Aorta (tissue), 5 donors: ENCODE measurements around the gene TMEM178B. TPM values are rescaled to one million over a fixed set of nuclear protein-coding genes. Genes with fewer than 3 reads are reported as not detected.

Source experiments
- ATAC-seq: fragments of 200-7000 bp; cut with Tn5 transposase; one replicate; pipeline ENCODE4 v1.9.1; 2022; ENCODE audit warnings: moderate library complexity; ENCODE audit not compliant: low FRiP score
- DNase-seq, 2 donors: peaks; one replicate each; pipeline ENCODE4 v3.0.0-alpha.2; 2020
- H3K27ac ChIP-seq, 2 donors: one replicate each; pipeline ENCODE4 v1.5.1; 2013; ENCODE audit warnings: low read length in 2 of 2, mild to moderate bottlenecking in 2 of 2, moderate library complexity in 2 of 2, control low read depth in 1 of 2, inconsistent platforms in 1 of 2, low read depth in 1 of 2
- H3K27me3 ChIP-seq, 2 donors: one replicate each; pipeline ENCODE4 v1.6.1; 2013; ENCODE audit warnings: control low read depth in 1 of 2, low read length in 1 of 2, mild to moderate bottlenecking in 1 of 2, moderate library complexity in 1 of 2; ENCODE audit not compliant: insufficient read depth in 2 of 2, control insufficient read depth in 1 of 2
- H3K36me3 ChIP-seq, 2 donors: one replicate each; pipeline ENCODE4 v1.6.1; 2013; ENCODE audit warnings: control low read depth in 1 of 2, low read length in 1 of 2, mild to moderate bottlenecking in 1 of 2; ENCODE audit not compliant: insufficient read depth in 2 of 2, control insufficient read depth in 1 of 2
- H3K4me1 ChIP-seq, 2 donors: one replicate each; pipeline ENCODE4 v1.6.1; 2013; ENCODE audit warnings: low read length in 2 of 2, control low read depth in 1 of 2, mild to moderate bottlenecking in 1 of 2, moderate library complexity in 1 of 2; ENCODE audit not compliant: insufficient read depth in 2 of 2, control insufficient read depth in 1 of 2
- H3K4me3 ChIP-seq, 2 donors: one replicate each; pipeline ENCODE4 v1.5.1; 2013; ENCODE audit warnings: low read length in 2 of 2, control low read depth in 1 of 2, mild to moderate bottlenecking in 1 of 2
- H3K9me3 ChIP-seq: one replicate; pipeline ENCODE4 v1.6.1; 2013; ENCODE audit warnings: mild to moderate bottlenecking, low read length; ENCODE audit not compliant: control insufficient read depth
- WGBS, 2 donors: extraction: QIAGEN DNeasy Blood & Tissue Kit; methylation state at CpG; one replicate each; pipeline ENCODE4 v1.1.7; 2013; 5-methylcytosine and 5-hydroxymethylcytosine counted together
- intact Hi-C, 2 donors: fragments of 100-400 bp; cut with DNase I; formaldehyde crosslinking; loops; one replicate each; pipeline versions ENCODE4 v1.14.2 to v1.15.0; 2022
- polyA plus RNA-seq, 2 donors: library from polyadenylated mRNA; stranded (reverse); fragments of 200-250 nt; gene quantifications; one replicate each; pipeline ENCODE4 v1.2.3, GENCODE V29; 2013
- total RNA-seq, 2 donors: library from RNA; stranded (reverse); fragmentation: NEBNext Ultra II Directional; extraction: Animal tissue kit (Norgen Biotek cat#: 25700); gene quantifications; one replicate each; pipeline ENCODE4 v1.2.1, GENCODE V29; 2021
- donor health status: healthy with polysubstance abuse.
- donor health status: Bipolar disorder and iron deficiency.
- donor health status: DM: no; HTN: no; CAD: no.
- donor health status: DM: no; HTN: no; CAD: no.
- donor health status: DM: yes; HTN: yes; CAD: no.

TMEM178B gene
- total and polyA plus RNA-seq, 4 donors = 0.05 to 0.42 (median 0.19) TPM

DNA sequence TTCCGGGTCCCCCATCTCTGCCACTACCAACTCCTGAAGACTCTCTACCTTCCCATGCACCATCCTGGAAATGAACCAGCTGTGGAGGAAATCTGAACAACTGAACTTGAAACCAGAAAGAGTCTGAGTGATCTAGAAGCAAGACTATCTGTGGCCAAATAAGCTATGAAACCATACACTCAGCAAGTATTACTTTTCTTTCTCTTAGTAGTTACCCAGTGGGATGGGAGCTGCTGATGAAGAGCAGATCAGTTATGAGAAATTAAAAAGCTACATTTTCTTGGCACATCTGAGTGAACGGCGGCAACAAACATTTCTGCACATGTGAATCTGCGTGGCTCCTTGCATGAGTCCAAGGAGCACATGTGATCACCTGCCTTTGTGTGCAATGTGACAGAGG is 445.8 kb downstream of the TMEM178B start:
- intact Hi-C loops = no loop called here
- ATAC-seq = no peak

DNA sequence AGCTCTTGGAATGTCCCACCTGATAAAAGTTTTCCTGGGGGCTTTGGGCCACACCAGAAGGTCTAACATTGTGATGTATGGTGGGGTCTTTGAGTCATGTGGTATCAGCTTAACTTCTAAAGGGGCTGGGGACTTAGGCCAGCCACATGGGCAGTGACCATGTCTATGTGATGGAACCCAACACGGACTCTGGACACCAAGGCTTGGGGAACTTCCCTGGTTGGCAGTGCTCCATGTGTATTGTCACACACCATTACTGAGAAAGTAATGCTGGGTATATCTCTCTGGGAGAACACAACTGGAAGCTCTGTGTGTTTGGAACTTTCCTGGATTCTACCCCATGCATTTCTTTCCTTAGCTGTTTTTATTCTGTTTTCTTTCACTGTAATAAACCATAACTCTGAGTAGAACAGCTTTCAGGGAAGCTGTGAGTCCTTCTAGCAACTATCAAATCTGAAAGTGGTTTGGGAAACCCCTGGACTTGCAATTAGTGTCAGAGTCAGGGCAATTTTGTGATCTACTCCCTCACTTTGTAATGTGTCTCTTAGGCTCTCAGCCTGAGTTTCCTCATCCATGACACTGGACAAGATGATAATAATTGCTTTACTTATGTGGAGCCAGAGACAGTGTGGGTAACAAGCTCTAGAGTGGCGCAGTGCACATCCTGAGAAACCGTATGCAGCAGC is 448.9 kb downstream of the TMEM178B start:
- H3K4me1 ChIP-seq = no peaks in the 10 kb centered on the region
- no peaks in the 10 kb centered on the region for H3K36me3 ChIP-seq
- no peak overlapping the region for H3K27ac ChIP-seq
- no peaks in the 10 kb centered on the region for H3K9me3 ChIP-seq
- no peak for DNase-seq
- H3K4me3 ChIP-seq = no peak overlapping the region
- no peaks in the 10 kb centered on the region for H3K27me3 ChIP-seq
- 83 to 85% methylated on average over 3 of the region's 3 CpGs for WGBS, 2 donors
- no peak for ATAC-seq
- intact Hi-C loops = no loop called here

More for the DNA sequence above, 445.8 kb downstream of the TMEM178B start:
- Histone ChIP-seq H3K36me3 (no peaks in the 10 kb centered on the region), H3K27ac (no peak overlapping the region), H3K9me3 (no peaks in the 10 kb centered on the region), H3K4me3 (no peak overlapping the region), H3K27me3 (no peaks in the 10 kb centered on the region), H3K4me1 (no peaks in the 10 kb centered on the region)
- no peak for DNase-seq
- 90 to 92% methylated on average over 4 of the region's 4 CpGs for WGBS, 2 donors

DNA sequence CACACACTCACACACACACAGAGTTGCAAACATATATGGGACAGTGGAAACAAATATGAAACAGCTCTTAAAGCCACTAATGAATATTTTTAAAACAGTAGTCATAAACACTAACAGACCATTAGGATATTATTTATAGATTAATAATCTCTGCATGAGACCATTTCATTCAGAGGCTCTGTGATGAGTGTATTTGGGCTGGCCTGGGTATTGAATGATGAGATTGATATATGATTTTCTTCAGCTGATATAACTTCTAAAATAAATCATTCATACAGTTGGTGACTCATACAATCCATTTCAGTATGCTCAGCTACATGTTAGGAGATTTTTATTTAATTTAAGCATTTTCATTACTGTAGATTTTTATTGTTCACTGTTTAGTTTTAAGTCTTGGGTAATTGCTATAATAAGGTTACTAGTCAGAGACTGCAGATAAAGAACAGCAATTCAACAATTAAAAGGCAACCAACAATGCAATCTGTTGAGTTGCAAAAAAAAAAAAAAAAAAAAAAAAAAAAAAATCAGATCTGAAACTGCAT is 452.2 kb downstream of the TMEM178B start:
- Histone ChIP-seq H3K27ac (no peak overlapping the region), H3K27me3 (no peaks in the 10 kb centered on the region), H3K9me3 (no peaks in the 10 kb centered on the region), H3K4me1 (no peaks in the 10 kb centered on the region), H3K4me3 (no peak overlapping the region), H3K36me3 (no peaks in the 10 kb centered on the region)
- DNase-seq (no peak), ATAC-seq (no peak)
- intact Hi-C loops = no loop called here

- intact Hi-C loops = no loop called here
- DNase-seq (no peak), ATAC-seq (no peak)
- Histone ChIP-seq H3K27me3 (no peaks in the 10 kb centered on the region), H3K4me3 (no peak overlapping the region), H3K9me3 (no peaks in the 10 kb centered on the region), H3K4me1 (no peaks in the 10 kb centered on the region), H3K27ac (no peak overlapping the region), H3K36me3 (no peaks in the 10 kb centered on the region)
- WGBS, 2 donors = 90% methylated on average over 4 of the region's 4 CpGs
Observed at GRCh38 chr7:141527076-141527475, 453.2 kb downstream of the TMEM178B start.

- intact Hi-C loops = no loop called here
- ATAC-seq (no peak), DNase-seq (no peak)
- no peaks in the 10 kb centered on the region for H3K4me1 ChIP-seq
- H3K9me3 ChIP-seq = no peaks in the 10 kb centered on the region
- WGBS, 2 donors = 93 to 96% methylated on average over 3 of the region's 3 CpGs
- no peaks in the 10 kb centered on the region for H3K36me3 ChIP-seq
- H3K4me3 ChIP-seq = no peak overlapping the region
- no peaks in the 10 kb centered on the region for H3K27me3 ChIP-seq
- H3K27ac ChIP-seq = no peak overlapping the region
Observed at GRCh38 chr7:141528399-141528798, 454.5 kb downstream of the TMEM178B start.

Other genes with a start within 250 kb of the TMEM178B start
- gene BRAF, start 149.1 kb upstream of the TMEM178B start, total RNA-seq = 10 to 100 TPM; 53.5 to 55.5 TPM
- gene BRAF, start 149.1 kb upstream of the TMEM178B start, polyA plus RNA-seq = 1 to 10 TPM; 4.1 to 6.3 TPM
- gene MRPS33, start 59.1 kb upstream of the TMEM178B start, total RNA-seq = 10 to 100 TPM; 21.0 to 23.4 TPM
- gene MRPS33, start 59.1 kb upstream of the TMEM178B start, polyA plus RNA-seq = 10 to 100 TPM; 36.8 to 72.5 TPM